OCI-LY7 (cell line): ENCODE results near the gene WDR77. TPM values are rescaled to one million over a fixed set of nuclear protein-coding genes. Genes with fewer than 3 reads are reported as not detected.

Experiments used
- Bru-seq: library from RNA; stranded (reverse); fragments of 400-500 nt; gene quantifications from one replicate; lab custom pipeline; 2021; lab: Mats Ljungman, UMichigan
- BruChase-seq, 2 experiments: library from RNA; stranded (reverse); fragments of 400-500 nt; gene quantifications; one replicate each; lab custom pipeline; 2021; lab: Mats Ljungman, UMichigan
- BruUV-seq: library from RNA; stranded (reverse); fragments of 400-500 nt; replicated peaks from 2 replicates; lab custom pipeline; 2021; lab: Mats Ljungman, UMichigan
- CTCF ChIA-PET: fragments of 300-600 bp; sonication (Branson Sonifier 250); formaldehyde crosslinking; loops from one replicate; lab custom pipeline; 2022; ENCODE audit warnings: antibody characterized with exemption; ENCODE audit not compliant: unreplicated experiment; lab: Charles Lee
- POLR2A ChIA-PET: fragments of 300-600 bp; sonication (Branson Sonifier 250); formaldehyde crosslinking; loops from one replicate; lab custom pipeline; 2022; ENCODE audit warnings: antibody characterized with exemption; lab: Charles Lee
- DNase-seq: peaks from one replicate; pipeline ENCODE4 v3.0.0-alpha.2; 2015; ENCODE audit warnings: low spot score
- H2AFZ ChIP-seq: fragments of 200-600 bp; sonication (generic), shearing (Covaris generic); 2 replicates; pipeline ENCODE4 v1.6.1; 2014; ENCODE audit warnings: mild to moderate bottlenecking, antibody characterized with exemption, low read length, moderate library complexity
- H3K27ac ChIP-seq: fragments of 200-600 bp; sonication (generic); 2 replicates; pipeline ENCODE4 v1.5.1; 2014; ENCODE audit warnings: mixed run types, low read depth, mild to moderate bottlenecking, moderate library complexity, low read length, inconsistent platforms; ENCODE audit not compliant: poor library complexity, severe bottlenecking
- H3K36me3 ChIP-seq: fragments of 200-600 bp; sonication (generic); 2 replicates; pipeline ENCODE4 v1.6.1; 2014; ENCODE audit warnings: mild to moderate bottlenecking, antibody characterized with exemption, low read length, moderate library complexity, mixed read lengths; ENCODE audit not compliant: insufficient read depth
- H3K4me1 ChIP-seq: fragments of 200-600 bp; sonication (generic); 2 replicates; pipeline ENCODE4 v1.5.1; 2014; ENCODE audit warnings: mild to moderate bottlenecking, low read length; ENCODE audit not compliant: insufficient read depth, poor library complexity, severe bottlenecking
- H3K4me2 ChIP-seq: fragments of 200-600 bp; sonication (generic); 2 replicates; pipeline ENCODE4 v1.6.1; 2014; ENCODE audit warnings: mild to moderate bottlenecking, low read length
- H3K4me3 ChIP-seq: fragments of 200-600 bp; sonication (generic); 2 replicates; pipeline ENCODE4 v1.5.1; 2014; ENCODE audit warnings: mild to moderate bottlenecking, low read depth, low read length; ENCODE audit not compliant: poor library complexity, severe bottlenecking
- H3K79me2 ChIP-seq: fragments of 200-600 bp; sonication (generic); 2 replicates; pipeline ENCODE4 v1.6.1; 2016; ENCODE audit warnings: low read depth, mild to moderate bottlenecking, low read length, moderate library complexity, mixed read lengths; ENCODE audit not compliant: insufficient read depth
- H3K9me2 ChIP-seq: fragments of 200-600 bp; sonication (generic); 2 replicates; pipeline ENCODE4 v1.6.1; 2016; ENCODE audit warnings: mild to moderate bottlenecking, low read length, mixed read lengths; ENCODE audit not compliant: insufficient read depth
- H3K9me3 ChIP-seq: fragments of 200-600 bp; sonication (generic); 2 replicates; pipeline ENCODE4 v1.6.1; 2014; ENCODE audit warnings: mild to moderate bottlenecking, mixed run types, low read length, mixed read lengths
- H4K20me1 ChIP-seq: fragments of 200-600 bp; sonication (generic); 2 replicates; pipeline ENCODE4 v1.6.1; 2014; ENCODE audit warnings: mild to moderate bottlenecking, antibody characterized with exemption, low read length, moderate library complexity, mixed read lengths; ENCODE audit not compliant: insufficient read depth
- EZH2phosphoT487 ChIP-seq: fragments of 200-600 bp; sonication (generic); IDR thresholded peaks from 2 replicates; pipeline ENCODE4 v1.6.1; 2018; ENCODE audit warnings: low read depth, borderline replicate concordance, mild to moderate bottlenecking, mixed run types, antibody characterized with exemption, low read length, moderate library complexity, mixed read lengths
- intact Hi-C: fragments of 100-400 bp; cut with micrococcal nuclease; formaldehyde crosslinking; loops from one replicate; pipeline ENCODE4 v1.10.0; 2022; ENCODE audit not compliant: unreplicated experiment
- long read RNA-seq: library from polyadenylated mRNA; stranded (forward); transcript quantifications from one replicate; pipeline ENCODE4 v2.0.0, GENCODE V29; 2022
- total RNA-seq, 2 experiments: library from RNA; depleted of rRNA in 1 of 2; stranded (reverse); fragments of >200 nt in 1 of 2; shearing (Covaris generic) in 1 of 2; gene quantifications; 2 replicates each; pipeline ENCODE4 v1.2.3, GENCODE V29; 2014 to 2022
- TF ChIP-seq, protein P1 (sequence below): fragments of 200-600 bp; sonication (generic); conservative IDR thresholded peaks from 2 replicates; pipeline ENCODE4 v1.5.1; 2014; ENCODE audit warnings: mild to moderate bottlenecking, antibody characterized with exemption, low read length, moderate library complexity, mixed read lengths

Gene WDR77
- total RNA-seq (2014; rRNA removed; shearing (Covaris generic)), result 63.0 and 97.3 TPM in 2 replicates
- total RNA-seq (2022), result 59.9 and 66.4 TPM in 2 replicates
- Bru-seq, nascent RNA, result percentile 89 among the genes with signal in this experiment
- percentile 91 among the genes with signal in this experiment for BruChase-seq, experiment 1, labeled RNA remaining after a 6-hour chase
- percentile 89 among the genes with signal in this experiment for BruChase-seq, experiment 2, labeled RNA remaining after a 2-hour chase
- long read RNA-seq, transcript WDR77-201 (10 exons, 2,576 nt), result major isoform, 127 of 171 reads
- long read RNA-seq, partial matches to known transcripts, result 10 of 171 reads
- long read RNA-seq, other reads (novel, unspliced or antisense), result 34 of 171 reads

- intact Hi-C loops, result loop anchor here (1.0 to 10.0 kb wide), 3 partner anchors 43 to 104 kb away; no protein-coding TSS in a partner anchor
- CTCF ChIA-PET, result interaction anchor here (0.6 kb wide), 3 partner anchors 9 to 288 kb away, joined by 3 to 8 read pairs (median 8); no protein-coding TSS in a partner anchor
Measured at GRCh38 chr1:111448918-111449702, at the start of gene WDR77, which contains the start of gene ATP5PB. Gene WDR77, minus strand, starts transcription at chr1:111449256. Its CDS starts 87 bp downstream, at chr1:111449169. Gene ATP5PB, plus strand, starts transcription at chr1:111449464. Its CDS starts 78 bp downstream, at chr1:111449542.

DNA sequence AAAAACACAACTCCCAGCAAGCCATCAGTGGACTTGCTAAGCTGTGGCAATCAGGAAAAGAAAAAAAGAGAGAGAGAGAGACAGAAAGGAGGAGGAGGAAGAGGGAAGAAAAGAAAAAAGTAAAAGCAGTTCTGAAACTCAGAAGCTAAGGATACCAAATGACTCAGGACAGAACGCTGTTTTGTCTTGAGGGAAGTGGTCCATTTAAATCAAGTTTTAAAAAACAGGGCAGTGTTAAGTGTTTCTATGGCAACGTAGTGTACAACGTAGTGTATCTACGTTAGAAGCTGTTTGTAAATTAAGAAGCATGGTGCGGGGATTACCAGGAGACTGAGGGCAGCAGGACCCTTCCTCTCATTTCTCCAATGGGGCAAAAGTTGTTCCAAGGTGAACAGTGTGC lies 48.5 kb upstream of the WDR77 start:
- no TSS peak for BruUV-seq
- intact Hi-C loops, result no loop called here
- CTCF ChIA-PET, result interaction anchor here (1.0 to 2.0 kb wide), 2 partner anchors 10 to 21 kb away, joined by 5 to 6 read pairs; no protein-coding TSS in a partner anchor

More at GRCh38 chr1:111448918-111449702, at the start of gene WDR77, which contains the start of gene ATP5PB:
- peaks cover 92% of the 10 kb centered on the region for H3K79me2 ChIP-seq
- peak; percentile 100 for DNase-seq
- H2AFZ ChIP-seq, result peak within 1 kb of the TSS; percentile 59; the same call in 1 of the 2 replicates
- H3K9me2 ChIP-seq, result no peaks in the 10 kb centered on the region
- H3K4me1 ChIP-seq, result peaks cover 32% of the 10 kb centered on the region
- no peaks in the 10 kb centered on the region for H3K9me3 ChIP-seq
- peak within 1 kb of the TSS; percentile 98 for H3K4me3 ChIP-seq
- H3K36me3 ChIP-seq, result peaks cover 80% of the 10 kb centered on the region
- no TSS peak for BruUV-seq
- no peak for TF ChIP-seq EZH2phosphoT487
- TF ChIP-seq, protein P1, sequence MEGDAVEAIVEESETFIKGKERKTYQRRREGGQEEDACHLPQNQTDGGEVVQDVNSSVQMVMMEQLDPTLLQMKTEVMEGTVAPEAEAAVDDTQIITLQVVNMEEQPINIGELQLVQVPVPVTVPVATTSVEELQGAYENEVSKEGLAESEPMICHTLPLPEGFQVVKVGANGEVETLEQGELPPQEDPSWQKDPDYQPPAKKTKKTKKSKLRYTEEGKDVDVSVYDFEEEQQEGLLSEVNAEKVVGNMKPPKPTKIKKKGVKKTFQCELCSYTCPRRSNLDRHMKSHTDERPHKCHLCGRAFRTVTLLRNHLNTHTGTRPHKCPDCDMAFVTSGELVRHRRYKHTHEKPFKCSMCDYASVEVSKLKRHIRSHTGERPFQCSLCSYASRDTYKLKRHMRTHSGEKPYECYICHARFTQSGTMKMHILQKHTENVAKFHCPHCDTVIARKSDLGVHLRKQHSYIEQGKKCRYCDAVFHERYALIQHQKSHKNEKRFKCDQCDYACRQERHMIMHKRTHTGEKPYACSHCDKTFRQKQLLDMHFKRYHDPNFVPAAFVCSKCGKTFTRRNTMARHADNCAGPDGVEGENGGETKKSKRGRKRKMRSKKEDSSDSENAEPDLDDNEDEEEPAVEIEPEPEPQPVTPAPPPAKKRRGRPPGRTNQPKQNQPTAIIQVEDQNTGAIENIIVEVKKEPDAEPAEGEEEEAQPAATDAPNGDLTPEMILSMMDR, result no peak
- POLR2A ChIA-PET, result interaction anchor here (0.6 to 2.3 kb wide), 10 partner anchors 9 to 306 kb away, joined by 3 to 10 read pairs (median 3); no protein-coding TSS in a partner anchor
- H3K27ac ChIP-seq, result peak within 1 kb of the TSS; percentile 39
- peak within 1 kb of the TSS; percentile 89 for H3K4me2 ChIP-seq
- H4K20me1 ChIP-seq, result peaks cover 23% of the 10 kb centered on the region; the same call in 1 of the 2 replicates

More for the DNA sequence above, 48.5 kb upstream of the WDR77 start:
- POLR2A ChIA-PET, result interaction anchor here (0.6 to 2.5 kb wide), 7 partner anchors 10 to 197 kb away, joined by 3 to 18 read pairs (median 4); no protein-coding TSS in a partner anchor
- no peak overlapping the region for H3K4me3 ChIP-seq
- H3K9me3 ChIP-seq, result no peaks in the 10 kb centered on the region
- TF ChIP-seq, protein P1, result no peak
- no peak for TF ChIP-seq EZH2phosphoT487
- no peaks in the 10 kb centered on the region for H3K79me2 ChIP-seq
- peaks cover under 1% of the 10 kb centered on the region for H3K4me1 ChIP-seq
- H4K20me1 ChIP-seq, result no peaks in the 10 kb centered on the region
- H3K27ac ChIP-seq, result no peak overlapping the region
- peak overlapping the region; percentile 52; the same call in 1 of the 2 replicates for H2AFZ ChIP-seq
- no peaks in the 10 kb centered on the region for H3K9me2 ChIP-seq
- H3K4me2 ChIP-seq, result no peak overlapping the region
- no peak for DNase-seq
- no peaks in the 10 kb centered on the region for H3K36me3 ChIP-seq
